HepG2 (cell line): ENCODE measurements around the gene RTP2. TPM values are rescaled to one million over a fixed set of nuclear protein-coding genes. Genes with fewer than 3 reads are reported as not detected.

Experiments
- ATF3 ChIP-seq: sonication (generic); formaldehyde crosslinking; IDR thresholded peaks from 2 replicates; pipeline ENCODE4 v1.4.0; 2020; ENCODE audit warnings: missing genetic modification reagents
- ATRX ChIP-seq: sonication (generic); formaldehyde crosslinking; IDR thresholded peaks from 2 replicates; pipeline ENCODE4 v1.4.0; 2020; ENCODE audit warnings: missing genetic modification reagents, borderline replicate concordance
- CENPBD1 ChIP-seq: sonication (generic); formaldehyde crosslinking; IDR thresholded peaks from 2 replicates; pipeline ENCODE4 v1.8.0; 2022; ENCODE audit warnings: missing genetic modification reagents, low read depth, mild to moderate bottlenecking, borderline replicate concordance
- CHCHD3 ChIP-seq: sonication (generic); formaldehyde crosslinking; IDR thresholded peaks from 2 replicates; pipeline ENCODE4 v1.8.0; 2022; ENCODE audit warnings: mild to moderate bottlenecking, missing genetic modification reagents, moderate library complexity
- CREBL2 ChIP-seq: sonication (generic); formaldehyde crosslinking; IDR thresholded peaks from 2 replicates; pipeline ENCODE4 v1.8.1; 2023; ENCODE audit warnings: missing genetic modification reagents, mild to moderate bottlenecking, borderline replicate concordance
- GLMP ChIP-seq: sonication (generic); formaldehyde crosslinking; IDR thresholded peaks from 2 replicates; pipeline ENCODE4 v1.9.0; 2021; ENCODE audit warnings: missing genetic modification reagents, mild to moderate bottlenecking, borderline replicate concordance
- HBP1 ChIP-seq: IDR thresholded peaks from 2 replicates; pipeline ENCODE4 v1.6.1; 2016; ENCODE audit warnings: low read depth, control low read depth
- HDAC6 ChIP-seq: fragments of 200-600 bp; sonication (generic); IDR thresholded peaks from 2 replicates; pipeline ENCODE4 v1.7.0; 2017; ENCODE audit warnings: mild to moderate bottlenecking, antibody characterized with exemption, low read length, low read depth
- HNRNPH1 ChIP-seq: fragments of 200-400 bp; formaldehyde crosslinking; optimal IDR thresholded peaks from 2 replicates; pipeline ENCODE3; 2017; ENCODE audit warnings: mild to moderate bottlenecking, low read depth, low read length
- KDM1A ChIP-seq: IDR thresholded peaks from 2 replicates; pipeline ENCODE4 v1.6.1; 2016; ENCODE audit warnings: missing compliant biosample characterization
- KDM5A ChIP-seq: fragments of 200-600 bp; sonication (generic); IDR thresholded peaks from 2 replicates; pipeline ENCODE4 v1.7.0; 2018; ENCODE audit warnings: antibody characterized with exemption, mild to moderate bottlenecking, low read length, borderline replicate concordance
- KLF12 ChIP-seq: sonication (generic); formaldehyde crosslinking; IDR thresholded peaks from 2 replicates; pipeline ENCODE4 v1.4.0; 2020; ENCODE audit warnings: missing genetic modification reagents, borderline replicate concordance
- LRRFIP1 ChIP-seq: sonication (generic); formaldehyde crosslinking; conservative IDR thresholded peaks from 2 replicates; pipeline ENCODE4 v1.4.0; 2020; ENCODE audit warnings: missing genetic modification reagents
- MTF2 ChIP-seq: sonication (generic); formaldehyde crosslinking; IDR thresholded peaks from 2 replicates; pipeline ENCODE4 v1.5.0; 2020; ENCODE audit warnings: missing genetic modification reagents, borderline replicate concordance
- SMC3 ChIP-seq: IDR thresholded peaks from 2 replicates; pipeline ENCODE4 v1.6.1; 2011; ENCODE audit warnings: low read length, improper control_type of control experiment
- SNAPC5 ChIP-seq: sonication (generic); formaldehyde crosslinking; IDR thresholded peaks from 2 replicates; pipeline ENCODE4 v1.8.1; 2023; ENCODE audit warnings: mild to moderate bottlenecking, missing genetic modification reagents, borderline replicate concordance
- TBL1XR1 ChIP-seq: fragments of 150-350 bp; IDR thresholded peaks from 2 replicates; pipeline ENCODE4 v1.6.1; 2014; ENCODE audit warnings: borderline replicate concordance, low read length; ENCODE audit not compliant: partially characterized antibody
- ZNF138 ChIP-seq: sonication (generic); formaldehyde crosslinking; IDR thresholded peaks from 2 replicates; pipeline ENCODE4 v1.5.0; 2020; ENCODE audit warnings: mild to moderate bottlenecking, low read depth, missing genetic modification reagents
- ZNF251 ChIP-seq: sonication (generic); formaldehyde crosslinking; IDR thresholded peaks from 2 replicates; pipeline ENCODE4 v1.9.0; 2021; ENCODE audit warnings: mild to moderate bottlenecking, missing genetic modification reagents
- ZNF431 ChIP-seq: sonication (generic); formaldehyde crosslinking; IDR thresholded peaks from 2 replicates; pipeline ENCODE4 v1.9.0; 2022; ENCODE audit warnings: missing genetic modification reagents, low read depth, mild to moderate bottlenecking, borderline replicate concordance
- ZNF543 ChIP-seq: sonication (generic); formaldehyde crosslinking; IDR thresholded peaks from 2 replicates; pipeline ENCODE4 v1.4.0; 2020; ENCODE audit warnings: mild to moderate bottlenecking, missing genetic modification reagents
- ZNF75D ChIP-seq: sonication (generic); formaldehyde crosslinking; IDR thresholded peaks from 2 replicates; pipeline ENCODE4 v1.8.1; 2023; ENCODE audit warnings: missing genetic modification reagents, mild to moderate bottlenecking, borderline replicate concordance
- polyA plus RNA-seq, 8 experiments: library from polyadenylated mRNA; depleted of rRNA in 3 of 8; stranded (reverse) in 7 of 8; unstranded in 1 of 8; fragments of >200 nt; fragmentation: Illumina TruSeq in 4 of 8; extraction: Trizol in 4 of 8; gene quantifications; 2 replicates each; pipeline versions ENCODE4 v1.2.1 to v1.2.3, GENCODE V29; 2011 to 2016; ENCODE audit warnings: low read depth in 4 of 8, missing spikeins in 1 of 8, mixed read lengths in 1 of 8; ENCODE audit not compliant: insufficient read depth in 1 of 8
- total RNA-seq, 5 experiments: library from RNA; depleted of rRNA; stranded (reverse); fragments of >200 nt; fragmentation: Illumina TruSeq; extraction: Trizol; gene quantifications; 2 replicates each; pipeline ENCODE4 v1.2.3, GENCODE V29; 2016; ENCODE audit warnings: low read depth in 1 of 5

The RTP2 gene
- total and polyA plus RNA-seq, 2 of the 13 experiments (the other 11 are each of a cell fraction or from before 2014, with no cell fraction given) = not detected

- TF ChIP-seq HBP1 (CRISPR knock-in tag) = no peak
- TF ChIP-seq HNRNPH1 = no peak
- TF ChIP-seq ZNF251 (CRISPR knock-in tag) = no peak
- no peak for TF ChIP-seq CENPBD1
- TF ChIP-seq HDAC6 = peak; percentile 50; the same call in 1 of the 2 replicates
- no peak for TF ChIP-seq GLMP (CRISPR knock-in tag)
- no peak for TF ChIP-seq LRRFIP1
- peak; percentile 99 for TF ChIP-seq ATF3 (CRISPR knock-in tag)
- no peak for TF ChIP-seq CHCHD3
- TF ChIP-seq TBL1XR1 = peak; percentile 97
- TF ChIP-seq MTF2 (CRISPR knock-in tag) = no peak
- TF ChIP-seq KDM1A (CRISPR knock-in tag) = no peak
- TF ChIP-seq ZNF75D (CRISPR knock-in tag) = no peak
- no peak for TF ChIP-seq ZNF138
- peak; percentile 15; the same call in 1 of the 2 replicates for TF ChIP-seq SMC3
- 0 out of 2 replicates have a peak, but pooled peaks have one; percentile 53 for TF ChIP-seq SNAPC5 (CRISPR knock-in tag)
- TF ChIP-seq ZNF431 (CRISPR knock-in tag) = no peak
- TF ChIP-seq KDM5A = peak; percentile 60; the same call in 1 of the 2 replicates
- peak; percentile 65; the same call in 1 of the 2 replicates for TF ChIP-seq ZNF543 (CRISPR knock-in tag)
- TF ChIP-seq KLF12 (CRISPR knock-in tag) = 0 out of 2 replicates have a peak, but pooled peaks have one; percentile 24
- no peak for TF ChIP-seq ATRX (CRISPR knock-in tag)
- no peak for TF ChIP-seq CREBL2 (CRISPR knock-in tag)
Observed at GRCh38 chr3:187745201-187746058, 43.1 kb upstream of the RTP2 start, which contains the start of gene BCL6 (continued).
